Measurements from ENCODE around the gene CROCC2. TPM values are rescaled to one million over a fixed set of nuclear protein-coding genes. Genes with fewer than 3 reads are reported as not detected.

The CROCC2 gene
- total RNA-seq, 2 experiments from 2014 or later = not detected

GRCh38 chr2:241014224-241014623 is 108.1 kb downstream of the CROCC2 start:
- no TSS peak for BruUV-seq (replicated peaks)
- no peaks in the 10 kb centered on the region for H4K20me1 ChIP-seq (ENCODE audit: insufficient read depth, low read length)
- no peak overlapping the region for H3K27ac ChIP-seq (ENCODE audit: low read depth, low read length, poor library complexity, severe bottlenecking)
- H3K9me3 ChIP-seq (ENCODE audit: low read length) = no peaks in the 10 kb centered on the region
- H3K4me1 ChIP-seq (ENCODE audit: insufficient read depth, low read length, poor library complexity, severe bottlenecking) = no peaks in the 10 kb centered on the region
- no peak overlapping the region for H3K4me2 ChIP-seq (ENCODE audit: low read length)
- no peaks in the 10 kb centered on the region for H3K36me3 ChIP-seq (ENCODE audit: insufficient read depth, low read length)
- DNase-seq (ENCODE audit: low spot score) = no peak
- TF ChIP-seq EZH2phosphoT487 (IDR thresholded peaks at IDR 0.05; ENCODE audit: borderline replicate concordance, low read depth, low read length) (no peak), CTCF (conservative IDR thresholded peaks at IDR 0.05; ENCODE audit: low read length) (no peak)
- no peaks in the 10 kb centered on the region for H3K79me2 ChIP-seq (ENCODE audit: insufficient read depth, low read depth, low read length)
- no peak overlapping the region for H2AFZ ChIP-seq (ENCODE audit: low read length)
- ChIA-PET CTCF (ENCODE audit: unreplicated experiment) (no interaction called here), POLR2A (no interaction called here)
- intact Hi-C loops (cut with micrococcal nuclease; ENCODE audit: unreplicated experiment) = no loop called here
- no peak overlapping the region for H3K4me3 ChIP-seq (ENCODE audit: low read depth, low read length, poor library complexity, severe bottlenecking)
- no peaks in the 10 kb centered on the region for H3K9me2 ChIP-seq (ENCODE audit: insufficient read depth, low read length)

GRCh38 chr2:241014764-241015163 is 108.6 kb downstream of the CROCC2 start:
- DNase-seq (ENCODE audit: low spot score) = no peak
- POLR2A ChIA-PET = no interaction called here
- Histone ChIP-seq H3K4me1 (ENCODE audit: insufficient read depth, low read length, poor library complexity, severe bottlenecking) (no peaks in the 10 kb centered on the region), H3K4me2 (ENCODE audit: low read length) (no peak overlapping the region), H3K9me3 (ENCODE audit: low read length) (no peaks in the 10 kb centered on the region), H3K36me3 (ENCODE audit: insufficient read depth, low read length) (no peaks in the 10 kb centered on the region), H3K27ac (ENCODE audit: low read depth, low read length, poor library complexity, severe bottlenecking) (no peak overlapping the region), H3K4me3 (ENCODE audit: low read depth, low read length, poor library complexity, severe bottlenecking) (no peak overlapping the region), H2AFZ (ENCODE audit: low read length) (no peak overlapping the region), H3K9me2 (ENCODE audit: insufficient read depth, low read length) (no peaks in the 10 kb centered on the region), H4K20me1 (ENCODE audit: insufficient read depth, low read length) (no peaks in the 10 kb centered on the region), H3K79me2 (ENCODE audit: insufficient read depth, low read depth, low read length) (no peaks in the 10 kb centered on the region)
- no TSS peak for BruUV-seq (replicated peaks)
- no peak for TF ChIP-seq EZH2phosphoT487 (IDR thresholded peaks at IDR 0.05; ENCODE audit: borderline replicate concordance, low read depth, low read length)
- TF ChIP-seq CTCF (conservative IDR thresholded peaks at IDR 0.05; ENCODE audit: low read length) = no peak
- intact Hi-C loops (cut with micrococcal nuclease; ENCODE audit: unreplicated experiment) = no loop called here
- CTCF ChIA-PET (ENCODE audit: unreplicated experiment) = no interaction called here

GRCh38 chr2:241015439-241015838 is 109.3 kb downstream of the CROCC2 start:
- Histone ChIP-seq H3K4me3 (ENCODE audit: low read depth, low read length, poor library complexity, severe bottlenecking) (no peak overlapping the region), H3K36me3 (ENCODE audit: insufficient read depth, low read length) (no peaks in the 10 kb centered on the region), H3K9me2 (ENCODE audit: insufficient read depth, low read length) (no peaks in the 10 kb centered on the region), H4K20me1 (ENCODE audit: insufficient read depth, low read length) (no peaks in the 10 kb centered on the region), H3K4me1 (ENCODE audit: insufficient read depth, low read length, poor library complexity, severe bottlenecking) (no peaks in the 10 kb centered on the region), H3K9me3 (ENCODE audit: low read length) (no peaks in the 10 kb centered on the region), H3K79me2 (ENCODE audit: insufficient read depth, low read depth, low read length) (no peaks in the 10 kb centered on the region), H2AFZ (ENCODE audit: low read length) (no peak overlapping the region), H3K4me2 (ENCODE audit: low read length) (no peak overlapping the region), H3K27ac (ENCODE audit: low read depth, low read length, poor library complexity, severe bottlenecking) (no peak overlapping the region)
- TF ChIP-seq EZH2phosphoT487 (IDR thresholded peaks at IDR 0.05; ENCODE audit: borderline replicate concordance, low read depth, low read length) = no peak
- TF ChIP-seq CTCF (conservative IDR thresholded peaks at IDR 0.05; ENCODE audit: low read length) = no peak
- ChIA-PET POLR2A (no interaction called here), CTCF (ENCODE audit: unreplicated experiment) (no interaction called here)
- DNase-seq (ENCODE audit: low spot score) = no peak
- no TSS peak for BruUV-seq (replicated peaks)
- intact Hi-C loops (cut with micrococcal nuclease; ENCODE audit: unreplicated experiment) = no loop called here
